ENCODE measurements around the gene LRRC2. TPM values are rescaled to one million over a fixed set of nuclear protein-coding genes. Genes with fewer than 3 reads are reported as not detected.

The LRRC2 gene
- total and polyA plus RNA-seq, 8 donors, result 0.46 to 2.2 (median 1.0) TPM

DNA sequence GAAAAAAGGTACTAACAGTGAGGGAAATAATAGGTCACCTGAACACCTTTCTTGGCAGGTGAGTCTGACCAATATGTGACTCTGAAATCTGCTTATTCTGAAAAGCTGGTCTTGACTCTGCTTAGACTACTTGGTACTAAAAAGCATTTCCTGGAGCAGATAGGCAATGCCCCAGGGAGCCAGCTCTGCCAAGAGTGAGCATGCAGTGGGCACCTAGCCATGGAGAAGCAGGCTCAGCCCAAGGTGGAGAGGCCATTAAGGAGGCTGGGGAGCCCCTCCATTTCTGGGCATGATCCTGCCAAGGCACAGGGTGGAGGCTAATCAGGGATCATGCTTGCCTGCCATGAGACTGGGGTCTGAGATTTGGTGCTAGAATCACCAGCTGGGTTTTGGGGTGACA lies 99.8 kb downstream of the LRRC2 start:
- H3K9me3 ChIP-seq, result no peaks in the 10 kb centered on the region
- no peaks in the 10 kb centered on the region for H3K27me3 ChIP-seq
- peak overlapping the region in 2 of 4 donors; percentile 61 to 63 for H3K27ac ChIP-seq
- ATAC-seq, result peak; percentile 52 to 78 (median 73)
- intact Hi-C loops (cut with DNase I), result no loop called here
- H3K4me3 ChIP-seq, result no peak overlapping the region
- TF ChIP-seq, protein P1, sequence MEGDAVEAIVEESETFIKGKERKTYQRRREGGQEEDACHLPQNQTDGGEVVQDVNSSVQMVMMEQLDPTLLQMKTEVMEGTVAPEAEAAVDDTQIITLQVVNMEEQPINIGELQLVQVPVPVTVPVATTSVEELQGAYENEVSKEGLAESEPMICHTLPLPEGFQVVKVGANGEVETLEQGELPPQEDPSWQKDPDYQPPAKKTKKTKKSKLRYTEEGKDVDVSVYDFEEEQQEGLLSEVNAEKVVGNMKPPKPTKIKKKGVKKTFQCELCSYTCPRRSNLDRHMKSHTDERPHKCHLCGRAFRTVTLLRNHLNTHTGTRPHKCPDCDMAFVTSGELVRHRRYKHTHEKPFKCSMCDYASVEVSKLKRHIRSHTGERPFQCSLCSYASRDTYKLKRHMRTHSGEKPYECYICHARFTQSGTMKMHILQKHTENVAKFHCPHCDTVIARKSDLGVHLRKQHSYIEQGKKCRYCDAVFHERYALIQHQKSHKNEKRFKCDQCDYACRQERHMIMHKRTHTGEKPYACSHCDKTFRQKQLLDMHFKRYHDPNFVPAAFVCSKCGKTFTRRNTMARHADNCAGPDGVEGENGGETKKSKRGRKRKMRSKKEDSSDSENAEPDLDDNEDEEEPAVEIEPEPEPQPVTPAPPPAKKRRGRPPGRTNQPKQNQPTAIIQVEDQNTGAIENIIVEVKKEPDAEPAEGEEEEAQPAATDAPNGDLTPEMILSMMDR (IDR thresholded peaks at IDR 0.05), result no peak
- no peaks in the 10 kb centered on the region for H3K36me3 ChIP-seq
- peak in 5 of 6 donors; percentile 53 to 77 (median 70) for DNase-seq
- peaks cover 0 to 40% (median 0%) of the 10 kb centered on the region in 3 donors for H3K4me1 ChIP-seq
- no peak for FAIRE-seq

Other genes starting within 250 kb of the LRRC2 start
- gene CCR2, start 212.2 kb downstream of the LRRC2 start, total RNA-seq, result 1 to 10 TPM in 2 of 6 donors, under 1 TPM in 4; 0.14 to 3.5 (median 0.54) TPM
- gene CCR2, start 212.2 kb downstream of the LRRC2 start, polyA plus RNA-seq, result under 1 TPM; 0.15 to 0.23 TPM
- gene CCR5, start 195.4 kb downstream of the LRRC2 start, total RNA-seq, result 1 to 10 TPM in 2 of 6 donors, under 1 TPM in 4; 0.12 to 2.0 (median 0.61) TPM
- gene CCR5, start 195.4 kb downstream of the LRRC2 start, polyA plus RNA-seq, result under 1 TPM; 0.16 to 0.27 TPM
- 1 to 10 TPM in 2 of 6 donors, under 1 TPM in 4; 0.24 to 2.2 (median 0.91) TPM for gene CCRL2, start 159.0 kb downstream of the LRRC2 start, total RNA-seq
- under 1 TPM; 0.75 to 0.80 TPM for gene CCRL2, start 159.0 kb downstream of the LRRC2 start, polyA plus RNA-seq
- gene LTF, start 101.4 kb downstream of the LRRC2 start, total RNA-seq, result 10 to 100 TPM; 10.5 to 21.0 (median 13.7) TPM
- gene LTF, start 101.4 kb downstream of the LRRC2 start, polyA plus RNA-seq, result 1 to 10 TPM; 6.9 to 7.0 TPM
- not detected for gene RTP3, start 68.3 kb downstream of the LRRC2 start, total RNA-seq
- gene RTP3, start 68.3 kb downstream of the LRRC2 start, polyA plus RNA-seq, result not detected
- gene FAM240A, start 46.2 kb upstream of the LRRC2 start, total RNA-seq, result not detected
- gene FAM240A, start 46.2 kb upstream of the LRRC2 start, polyA plus RNA-seq, result not detected
- gene ALS2CL, start 127.4 kb upstream of the LRRC2 start, total RNA-seq, result 10 to 100 TPM in 3 of 6 donors, 1 to 10 TPM in 3; 7.8 to 21.2 (median 9.7) TPM
- gene ALS2CL, start 127.4 kb upstream of the LRRC2 start, polyA plus RNA-seq, result 10 to 100 TPM; 44.8 to 61.1 TPM
- under 1 TPM in 5 of 6 donors, not detected in 1; 0.08 to 0.31 (median 0.13) TPM for gene TMIE, start 135.1 kb upstream of the LRRC2 start, total RNA-seq
- gene TMIE, start 135.1 kb upstream of the LRRC2 start, polyA plus RNA-seq, result under 1 TPM; 0.42 to 0.52 TPM
- 1 to 10 TPM in 1 of 6 donors, under 1 TPM in 5; 0.28 to 1.0 (median 0.38) TPM for gene PRSS50, start 151.6 kb upstream of the LRRC2 start, total RNA-seq
- gene PRSS50, start 151.6 kb upstream of the LRRC2 start, polyA plus RNA-seq, result 1 to 10 TPM in 1 of 2 donors, under 1 TPM in 1; 0.87 to 2.2 TPM